ENCODE results near the gene MBD6.

Gene MBD6

DNA sequence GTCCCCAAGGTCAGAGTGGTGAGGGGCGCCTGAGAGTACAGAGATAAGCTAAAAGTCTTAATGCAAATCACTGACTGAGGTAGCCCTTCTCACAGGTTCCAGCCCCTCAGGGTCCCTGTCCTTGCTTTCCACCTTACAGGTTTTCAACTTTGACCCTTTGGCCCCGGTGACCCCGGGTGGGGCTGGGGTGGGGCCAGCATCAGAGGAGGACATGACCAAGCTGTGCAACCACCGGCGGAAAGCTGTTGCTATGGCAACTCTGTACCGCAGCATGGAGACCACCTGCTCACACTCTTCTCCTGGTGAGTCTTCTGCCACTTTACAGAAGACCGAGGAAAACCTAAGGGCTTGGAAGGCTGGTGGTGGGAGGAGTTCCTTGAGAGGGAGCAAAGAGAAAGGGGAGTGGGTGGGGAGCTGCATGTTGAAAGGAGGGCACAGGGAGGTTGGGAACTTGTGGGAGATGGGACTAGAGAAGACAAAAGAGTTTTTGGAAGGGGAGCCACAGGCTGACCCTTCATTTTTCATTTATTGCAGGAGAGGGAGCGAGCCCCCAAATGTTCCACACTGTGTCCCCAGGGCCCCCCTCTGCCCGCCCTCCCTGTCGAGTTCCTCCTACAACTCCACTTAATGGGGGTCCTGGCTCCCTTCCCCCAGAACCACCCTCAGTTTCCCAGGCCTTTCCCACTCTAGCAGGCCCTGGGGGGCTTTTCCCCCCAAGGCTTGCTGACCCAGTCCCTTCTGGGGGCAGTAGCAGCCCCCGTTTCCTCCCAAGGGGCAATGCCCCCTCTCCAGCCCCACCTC, 2.4 kb downstream of the MBD6 start:
- no peak overlapping the region for H3K27ac ChIP-seq (ENCODE audit: low read length)
- peaks cover 19 to 31% of the 10 kb centered on the region in 2 donors for H3K4me1 ChIP-seq (ENCODE audit: control insufficient read depth in 1 of 2, insufficient read depth in 2 of 2, low read length in 2 of 2)
- no peaks in the 10 kb centered on the region for H3K27me3 ChIP-seq (ENCODE audit: low read depth, low read length)
- H3K4me3 ChIP-seq (ENCODE audit: low read depth in 1 of 2, low read length in 2 of 2), result no peak overlapping the region
- no peaks in the 10 kb centered on the region for H3K9me3 ChIP-seq (ENCODE audit: control insufficient read depth in 1 of 2, low read length in 2 of 2)
- peaks cover 42 to 63% of the 10 kb centered on the region in 2 donors for H3K36me3 ChIP-seq (ENCODE audit: control insufficient read depth in 1 of 2, insufficient read depth in 2 of 2, low read length in 2 of 2)

- Histone ChIP-seq H3K27me3 (ENCODE audit: low read depth, low read length) (no peaks in the 10 kb centered on the region), H3K36me3 (ENCODE audit: control insufficient read depth in 1 of 2, insufficient read depth in 2 of 2, low read length in 2 of 2) (peaks cover 50 to 68% of the 10 kb centered on the region in 2 donors), H3K9me3 (ENCODE audit: control insufficient read depth in 1 of 2, low read length in 2 of 2) (no peaks in the 10 kb centered on the region), H3K4me1 (ENCODE audit: control insufficient read depth in 1 of 2, insufficient read depth in 2 of 2, low read length in 2 of 2) (peaks cover 19 to 31% of the 10 kb centered on the region in 2 donors), H3K27ac (ENCODE audit: low read length) (no peak overlapping the region), H3K4me3 (ENCODE audit: low read depth in 1 of 2, low read length in 2 of 2) (no peak overlapping the region)
Observed at GRCh38 chr12:57525615-57526383, 3.2 kb downstream of the MBD6 start.

DNA sequence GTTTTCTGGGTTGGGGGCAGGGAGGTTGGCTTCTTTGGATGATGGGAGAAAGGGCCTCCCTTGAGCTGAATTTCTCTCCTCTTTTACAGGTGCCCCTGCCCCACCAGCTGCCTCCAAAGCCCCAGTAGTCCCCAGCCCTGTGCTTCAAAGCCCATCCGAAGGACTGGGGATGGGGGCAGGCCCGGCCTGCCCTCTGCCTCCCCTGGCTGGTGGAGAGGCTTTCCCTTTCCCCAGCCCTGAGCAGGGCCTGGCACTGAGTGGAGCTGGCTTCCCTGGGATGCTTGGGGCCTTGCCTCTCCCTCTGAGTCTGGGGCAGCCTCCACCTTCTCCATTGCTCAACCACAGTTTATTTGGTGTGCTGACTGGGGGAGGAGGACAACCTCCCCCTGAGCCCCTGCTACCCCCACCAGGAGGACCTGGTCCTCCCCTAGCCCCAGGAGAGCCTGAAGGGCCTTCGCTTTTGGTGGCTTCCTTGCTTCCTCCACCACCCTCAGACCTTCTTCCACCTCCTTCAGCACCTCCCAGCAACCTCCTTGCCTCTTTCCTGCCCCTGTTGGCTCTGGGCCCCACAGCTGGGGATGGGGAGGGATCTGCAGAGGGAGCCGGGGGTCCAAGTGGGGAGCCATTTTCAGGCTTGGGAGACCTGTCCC, 4.0 kb downstream of the MBD6 start:
- no peak overlapping the region for H3K4me3 ChIP-seq (ENCODE audit: low read depth in 1 of 2, low read length in 2 of 2)
- H3K27me3 ChIP-seq (ENCODE audit: low read depth, low read length), result no peaks in the 10 kb centered on the region
- H3K27ac ChIP-seq (ENCODE audit: low read length), result no peak overlapping the region
- peaks cover 16 to 31% of the 10 kb centered on the region in 2 donors for H3K4me1 ChIP-seq (ENCODE audit: control insufficient read depth in 1 of 2, insufficient read depth in 2 of 2, low read length in 2 of 2)
- H3K36me3 ChIP-seq (ENCODE audit: control insufficient read depth in 1 of 2, insufficient read depth in 2 of 2, low read length in 2 of 2), result peaks cover 54 to 76% of the 10 kb centered on the region in 2 donors
- H3K9me3 ChIP-seq (ENCODE audit: control insufficient read depth in 1 of 2, low read length in 2 of 2), result no peaks in the 10 kb centered on the region

- peaks cover 59 to 82% of the 10 kb centered on the region in 2 donors for H3K36me3 ChIP-seq (ENCODE audit: control insufficient read depth in 1 of 2, insufficient read depth in 2 of 2, low read length in 2 of 2)
- no peak overlapping the region for H3K27ac ChIP-seq (ENCODE audit: low read length)
- peaks cover 11 to 31% of the 10 kb centered on the region in 2 donors for H3K4me1 ChIP-seq (ENCODE audit: control insufficient read depth in 1 of 2, insufficient read depth in 2 of 2, low read length in 2 of 2)
- no peaks in the 10 kb centered on the region for H3K27me3 ChIP-seq (ENCODE audit: low read depth, low read length)
- no peaks in the 10 kb centered on the region for H3K9me3 ChIP-seq (ENCODE audit: control insufficient read depth in 1 of 2, low read length in 2 of 2)
- H3K4me3 ChIP-seq (ENCODE audit: low read depth in 1 of 2, low read length in 2 of 2), result no peak overlapping the region
Observed at GRCh38 chr12:57527184-57527583, 4.6 kb downstream of the MBD6 start.

DNA sequence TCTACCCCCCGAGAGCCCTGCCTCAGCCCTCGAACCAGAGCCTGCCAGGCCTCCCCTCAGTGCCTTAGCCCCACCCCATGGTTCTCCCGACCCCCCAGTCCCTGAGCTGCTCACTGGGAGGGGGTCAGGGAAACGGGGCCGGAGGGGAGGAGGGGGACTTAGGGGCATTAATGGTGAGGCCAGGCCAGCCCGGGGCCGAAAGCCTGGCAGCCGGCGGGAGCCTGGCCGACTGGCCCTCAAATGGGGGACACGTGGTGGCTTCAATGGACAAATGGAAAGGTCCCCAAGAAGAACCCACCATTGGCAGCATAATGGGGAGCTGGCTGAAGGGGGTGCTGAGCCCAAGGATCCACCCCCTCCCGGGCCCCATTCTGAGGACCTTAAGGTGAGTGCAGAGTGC, 5.6 kb downstream of the MBD6 start:
- Histone ChIP-seq H3K27ac (ENCODE audit: low read length) (no peak overlapping the region), H3K9me3 (ENCODE audit: control insufficient read depth in 1 of 2, low read length in 2 of 2) (no peaks in the 10 kb centered on the region), H3K4me1 (ENCODE audit: control insufficient read depth in 1 of 2, insufficient read depth in 2 of 2, low read length in 2 of 2) (peaks cover 10 to 30% of the 10 kb centered on the region in 2 donors), H3K27me3 (ENCODE audit: low read depth, low read length) (no peaks in the 10 kb centered on the region), H3K4me3 (ENCODE audit: low read depth in 1 of 2, low read length in 2 of 2) (no peak overlapping the region), H3K36me3 (ENCODE audit: control insufficient read depth in 1 of 2, insufficient read depth in 2 of 2, low read length in 2 of 2) (peaks cover 69 to 92% of the 10 kb centered on the region in 2 donors)

DNA sequence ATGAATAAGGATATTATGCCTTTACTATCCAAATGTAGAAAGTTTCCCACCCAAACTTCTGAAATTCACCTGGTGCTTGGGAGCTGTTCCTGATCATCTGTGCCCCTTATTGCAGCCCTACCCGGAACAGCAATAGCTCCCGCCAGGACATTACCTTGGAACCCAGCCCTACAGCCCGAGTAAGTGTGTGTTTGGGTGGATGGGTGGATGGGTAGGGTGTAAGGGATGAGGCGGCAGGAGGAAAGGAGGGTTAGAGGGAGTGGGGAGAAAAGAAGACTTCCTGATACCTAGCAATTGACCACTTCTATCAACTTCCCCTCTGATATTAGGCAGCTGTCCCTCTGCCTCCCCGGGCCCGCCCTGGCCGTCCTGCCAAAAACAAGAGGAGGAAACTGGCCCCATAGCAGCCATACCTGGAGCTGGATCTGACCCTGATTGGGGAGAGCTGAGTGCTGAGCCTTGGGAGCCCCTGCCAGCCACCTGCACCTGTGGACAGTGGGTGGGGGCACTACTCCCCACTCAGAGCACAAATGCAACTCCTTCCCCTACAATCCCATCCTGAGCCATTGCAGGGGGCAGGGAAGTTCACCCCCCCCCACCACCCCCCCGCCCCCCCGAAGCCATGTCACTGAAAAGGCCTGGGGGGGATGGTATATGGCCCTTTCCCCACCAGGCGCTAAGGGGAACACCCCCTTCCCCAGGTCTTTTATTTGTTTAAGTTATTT, 6.4 kb downstream of the MBD6 start:
- H3K4me3 ChIP-seq (ENCODE audit: low read depth in 1 of 2, low read length in 2 of 2), result no peak overlapping the region
- no peaks in the 10 kb centered on the region for H3K9me3 ChIP-seq (ENCODE audit: control insufficient read depth in 1 of 2, low read length in 2 of 2)
- peaks cover 2 to 22% of the 10 kb centered on the region in 2 donors for H3K4me1 ChIP-seq (ENCODE audit: control insufficient read depth in 1 of 2, insufficient read depth in 2 of 2, low read length in 2 of 2)
- no peaks in the 10 kb centered on the region for H3K27me3 ChIP-seq (ENCODE audit: low read depth, low read length)
- H3K27ac ChIP-seq (ENCODE audit: low read length), result no peak overlapping the region
- H3K36me3 ChIP-seq (ENCODE audit: control insufficient read depth in 1 of 2, insufficient read depth in 2 of 2, low read length in 2 of 2), result peaks cover 75 to 96% of the 10 kb centered on the region in 2 donors

DNA sequence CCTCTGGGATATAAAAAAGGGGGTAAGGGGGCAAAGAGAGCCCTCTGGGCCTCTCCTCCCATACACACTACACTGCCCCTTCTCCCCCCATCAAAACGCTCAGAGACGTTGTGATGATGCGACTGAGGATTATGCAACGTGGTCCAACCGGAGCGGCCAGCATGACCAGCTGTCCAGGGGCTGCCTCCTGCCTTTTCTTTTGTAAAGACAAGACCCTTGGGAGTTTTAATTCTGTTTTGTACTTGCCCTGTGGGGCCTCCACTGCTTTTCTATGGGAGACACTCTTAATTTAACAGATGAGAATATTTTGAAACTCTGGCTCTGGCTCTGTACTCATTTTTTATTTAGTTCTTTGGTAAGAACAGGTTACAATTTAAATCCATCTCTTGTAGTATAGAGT, 7.2 kb downstream of the MBD6 start:
- peaks cover 0 to 14% of the 10 kb centered on the region in 2 donors for H3K4me1 ChIP-seq (ENCODE audit: control insufficient read depth in 1 of 2, insufficient read depth in 2 of 2, low read length in 2 of 2)
- H3K9me3 ChIP-seq (ENCODE audit: control insufficient read depth in 1 of 2, low read length in 2 of 2), result no peaks in the 10 kb centered on the region
- peaks cover 73 to 96% of the 10 kb centered on the region in 2 donors for H3K36me3 ChIP-seq (ENCODE audit: control insufficient read depth in 1 of 2, insufficient read depth in 2 of 2, low read length in 2 of 2)
- no peak overlapping the region for H3K4me3 ChIP-seq (ENCODE audit: low read depth in 1 of 2, low read length in 2 of 2)
- no peaks in the 10 kb centered on the region for H3K27me3 ChIP-seq (ENCODE audit: low read depth, low read length)
- H3K27ac ChIP-seq (ENCODE audit: low read length), result no peak overlapping the region

- no peak overlapping the region for H3K4me3 ChIP-seq (ENCODE audit: low read depth in 1 of 2, low read length in 2 of 2)
- H3K9me3 ChIP-seq (ENCODE audit: control insufficient read depth in 1 of 2, low read length in 2 of 2), result no peaks in the 10 kb centered on the region
- H3K36me3 ChIP-seq (ENCODE audit: control insufficient read depth in 1 of 2, insufficient read depth in 2 of 2, low read length in 2 of 2), result peaks cover 78 to 96% of the 10 kb centered on the region in 2 donors
- H3K4me1 ChIP-seq (ENCODE audit: control insufficient read depth in 1 of 2, insufficient read depth in 2 of 2, low read length in 2 of 2), result peaks cover 0 to 6% of the 10 kb centered on the region in 2 donors
- H3K27me3 ChIP-seq (ENCODE audit: low read depth, low read length), result no peaks in the 10 kb centered on the region
- no peak overlapping the region for H3K27ac ChIP-seq (ENCODE audit: low read length)
Observed at GRCh38 chr12:57530396-57531142, 7.9 kb downstream of the MBD6 start.

DNA sequence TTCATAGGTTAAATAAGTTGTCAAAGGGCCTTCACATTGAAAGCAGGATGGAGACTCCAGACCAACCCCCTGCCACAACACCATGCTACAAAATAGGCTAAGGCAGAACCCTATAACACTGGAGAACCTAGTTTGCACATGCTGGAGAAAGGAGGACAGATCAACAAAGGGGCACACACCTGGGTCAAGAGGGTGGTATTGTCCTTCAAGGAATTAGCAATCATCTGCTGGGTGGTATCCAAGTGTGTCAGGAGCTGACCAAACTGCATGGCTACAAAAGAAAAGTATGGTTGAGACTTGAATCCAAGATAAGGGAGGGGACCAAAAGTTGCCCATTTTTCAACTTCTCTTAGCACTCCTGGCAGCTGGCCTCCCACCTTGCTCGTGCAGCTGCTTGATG, 9.2 kb downstream of the MBD6 start:
- Histone ChIP-seq H3K27ac (ENCODE audit: low read length) (no peak overlapping the region), H3K4me1 (ENCODE audit: control insufficient read depth in 1 of 2, insufficient read depth in 2 of 2, low read length in 2 of 2) (no peaks in the 10 kb centered on the region), H3K27me3 (ENCODE audit: low read depth, low read length) (no peaks in the 10 kb centered on the region), H3K36me3 (ENCODE audit: control insufficient read depth in 1 of 2, insufficient read depth in 2 of 2, low read length in 2 of 2) (peaks cover 75 to 85% of the 10 kb centered on the region in 2 donors), H3K4me3 (ENCODE audit: low read depth in 1 of 2, low read length in 2 of 2) (no peak overlapping the region), H3K9me3 (ENCODE audit: control insufficient read depth in 1 of 2, low read length in 2 of 2) (no peaks in the 10 kb centered on the region)

DNA sequence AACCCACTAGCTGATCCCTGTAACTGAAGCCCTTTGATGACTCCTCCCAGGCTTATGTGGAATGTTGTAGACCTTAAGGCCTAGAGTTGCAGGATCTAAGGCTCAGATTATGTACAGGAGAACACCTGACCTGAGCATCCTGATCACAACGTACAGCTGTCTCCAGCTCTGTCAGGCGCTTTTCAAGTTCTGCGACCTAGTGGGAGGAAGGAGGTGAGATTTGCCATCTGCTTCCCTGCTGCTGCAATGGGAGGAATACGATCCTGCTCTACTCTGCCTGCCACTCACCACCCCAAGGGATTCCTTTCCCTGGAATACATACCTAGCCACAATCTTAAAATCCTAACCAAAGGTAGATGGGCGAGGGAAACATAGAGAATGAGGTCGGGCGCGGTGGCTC, 10.5 kb downstream of the MBD6 start:
- no peaks in the 10 kb centered on the region for H3K9me3 ChIP-seq (ENCODE audit: control insufficient read depth in 1 of 2, low read length in 2 of 2)
- no peak overlapping the region for H3K27ac ChIP-seq (ENCODE audit: low read length)
- H3K27me3 ChIP-seq (ENCODE audit: low read depth, low read length), result no peaks in the 10 kb centered on the region
- H3K4me1 ChIP-seq (ENCODE audit: control insufficient read depth in 1 of 2, insufficient read depth in 2 of 2, low read length in 2 of 2), result no peaks in the 10 kb centered on the region
- H3K36me3 ChIP-seq (ENCODE audit: control insufficient read depth in 1 of 2, insufficient read depth in 2 of 2, low read length in 2 of 2), result peaks cover 69 to 76% of the 10 kb centered on the region in 2 donors
- H3K4me3 ChIP-seq (ENCODE audit: low read depth in 1 of 2, low read length in 2 of 2), result no peak overlapping the region
